Measurements from ENCODE around the gene CASP8.
"Not testable (repeated sequence)": the region's sequence is repeated elsewhere in the genome, so short reads cannot be mapped to it uniquely, and the experiment has no call there.

CASP8 gene

GRCh38 chr2:201280191-201281040 lies 20.1 kb downstream of the CASP8 start:
- H3K27me3 ChIP-seq = no peaks in the 10 kb centered on the region
- TF ChIP-seq CTCF (IDR thresholded peaks at IDR 0.05; ENCODE audit: low read depth, low read length) = no peak
- no peak overlapping the region for H3K4me3 ChIP-seq (ENCODE audit: low read depth, low read length)
- peaks cover 4% of the 10 kb centered on the region; the same call in 1 of the 2 replicates for H3K4me1 ChIP-seq
- H3K36me3 ChIP-seq = no peaks in the 10 kb centered on the region
- no peaks in the 10 kb centered on the region for H3K9me3 ChIP-seq
- no peak for DNase-seq

- Histone ChIP-seq H3K4me3 (ENCODE audit: low read depth, low read length) (no peak overlapping the region), H3K4me1 (peaks cover 4% of the 10 kb centered on the region; the same call in 1 of the 2 replicates), H3K36me3 (no peaks in the 10 kb centered on the region), H3K9me3 (no peaks in the 10 kb centered on the region), H3K27me3 (no peaks in the 10 kb centered on the region)
- DNase-seq = no peak
- no peak for TF ChIP-seq CTCF (IDR thresholded peaks at IDR 0.05; ENCODE audit: low read depth, low read length)
Observed at GRCh38 chr2:201285499-201285898, 25.2 kb downstream of the CASP8 start.

GRCh38 chr2:201290457-201291148 lies 30.3 kb downstream of the CASP8 start:
- H3K4me1 ChIP-seq; H3K9me3 ChIP-seq; DNase-seq; H3K36me3 ChIP-seq; H3K4me3 ChIP-seq (ENCODE audit: low read depth, low read length); H3K27me3 ChIP-seq: not testable (repeated sequence)

GRCh38 chr2:201298462-201299052 lies 38.2 kb downstream of the CASP8 start:
- H3K9me3 ChIP-seq = peaks cover 5% of the 10 kb centered on the region; the same call in 1 of the 2 replicates
- no peak for DNase-seq
- no peaks in the 10 kb centered on the region for H3K27me3 ChIP-seq
- H3K36me3 ChIP-seq = no peaks in the 10 kb centered on the region
- H3K4me1 ChIP-seq = no peaks in the 10 kb centered on the region
- TF ChIP-seq CTCF (IDR thresholded peaks at IDR 0.05; ENCODE audit: low read depth, low read length) = no peak
- H3K4me3 ChIP-seq (ENCODE audit: low read depth, low read length) = no peak overlapping the region

GRCh38 chr2:201299929-201300328 lies 39.6 kb downstream of the CASP8 start:
- H3K9me3 ChIP-seq; H3K36me3 ChIP-seq; H3K27me3 ChIP-seq; H3K4me1 ChIP-seq; DNase-seq; H3K4me3 ChIP-seq (ENCODE audit: low read depth, low read length): not testable (repeated sequence)

- H3K9me3 ChIP-seq = no peaks in the 10 kb centered on the region; the same call in 1 of the 2 replicates
- H3K4me1 ChIP-seq = no peaks in the 10 kb centered on the region
- no peak for TF ChIP-seq CTCF (IDR thresholded peaks at IDR 0.05; ENCODE audit: low read depth, low read length)
- no peak overlapping the region for H3K4me3 ChIP-seq (ENCODE audit: low read depth, low read length)
- DNase-seq = no peak
- H3K27me3 ChIP-seq = no peaks in the 10 kb centered on the region
- H3K36me3 ChIP-seq = no peaks in the 10 kb centered on the region
Observed at GRCh38 chr2:201307876-201308275, 47.5 kb downstream of the CASP8 start.

- DNase-seq = no peak
- Histone ChIP-seq H3K4me3 (ENCODE audit: low read depth, low read length) (no peak overlapping the region), H3K9me3 (no peaks in the 10 kb centered on the region; the same call in 1 of the 2 replicates), H3K4me1 (no peaks in the 10 kb centered on the region; the same call in 1 of the 2 replicates), H3K27me3 (no peaks in the 10 kb centered on the region), H3K36me3 (no peaks in the 10 kb centered on the region)
- TF ChIP-seq CTCF (IDR thresholded peaks at IDR 0.05; ENCODE audit: low read depth, low read length) = no peak
Observed at GRCh38 chr2:201308914-201309313, 48.6 kb downstream of the CASP8 start.

Measured in BE2C (cell line).